Transverse colon (tissue), 4 donors: ENCODE data around the gene IL1R1.

Source experiments
- POLR2A ChIP-seq: fragments of 450-650 bp; IDR thresholded peaks from one replicate; pipeline ENCODE4 v1.6.1; 2016; ENCODE audit warnings: antibody characterized with exemption, mild to moderate bottlenecking, moderate library complexity
- POLR2AphosphoS5 ChIP-seq, 3 donors: sonication (generic); formaldehyde crosslinking; IDR thresholded peaks; one replicate each; pipeline ENCODE4 v1.6.1; 2016; ENCODE audit warnings: antibody characterized with exemption in 3 of 3
- TF ChIP-seq, protein P1 (sequence below), 5 experiments: fragments of 200-600 bp in 3 of 5; fragments of 450-650 bp in 2 of 5; sonication (generic) in 3 of 5; IDR thresholded peaks; 1 replicate in 2 of 5; 2 replicates in 3 of 5; pipeline ENCODE4 v1.5.1; 2016 to 2017; ENCODE audit warnings: antibody characterized with exemption in 5 of 5, inconsistent platforms in 3 of 5, mild to moderate bottlenecking in 2 of 5, moderate library complexity in 1 of 5

DNA sequence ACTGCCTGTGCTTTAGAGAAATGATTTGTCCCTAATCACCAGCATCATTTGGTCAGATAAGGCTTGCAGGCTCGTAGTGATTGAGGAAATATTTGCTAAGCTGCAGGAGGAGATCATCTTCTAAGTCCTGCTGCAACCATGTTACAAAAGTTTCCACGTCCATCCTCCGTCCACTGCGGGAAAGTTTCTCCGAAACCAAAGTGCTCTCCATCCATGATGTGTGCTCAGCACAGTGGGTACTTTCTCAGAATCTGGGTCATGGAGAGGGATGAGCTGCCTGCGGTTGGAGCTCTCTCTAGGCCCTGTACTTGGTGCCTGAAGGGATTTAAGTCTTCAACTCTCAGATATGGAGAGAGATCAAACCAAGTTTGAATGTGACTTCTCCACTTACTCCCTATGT is 83.6 kb downstream of the IL1R1 start:
- TF ChIP-seq, protein P1, sequence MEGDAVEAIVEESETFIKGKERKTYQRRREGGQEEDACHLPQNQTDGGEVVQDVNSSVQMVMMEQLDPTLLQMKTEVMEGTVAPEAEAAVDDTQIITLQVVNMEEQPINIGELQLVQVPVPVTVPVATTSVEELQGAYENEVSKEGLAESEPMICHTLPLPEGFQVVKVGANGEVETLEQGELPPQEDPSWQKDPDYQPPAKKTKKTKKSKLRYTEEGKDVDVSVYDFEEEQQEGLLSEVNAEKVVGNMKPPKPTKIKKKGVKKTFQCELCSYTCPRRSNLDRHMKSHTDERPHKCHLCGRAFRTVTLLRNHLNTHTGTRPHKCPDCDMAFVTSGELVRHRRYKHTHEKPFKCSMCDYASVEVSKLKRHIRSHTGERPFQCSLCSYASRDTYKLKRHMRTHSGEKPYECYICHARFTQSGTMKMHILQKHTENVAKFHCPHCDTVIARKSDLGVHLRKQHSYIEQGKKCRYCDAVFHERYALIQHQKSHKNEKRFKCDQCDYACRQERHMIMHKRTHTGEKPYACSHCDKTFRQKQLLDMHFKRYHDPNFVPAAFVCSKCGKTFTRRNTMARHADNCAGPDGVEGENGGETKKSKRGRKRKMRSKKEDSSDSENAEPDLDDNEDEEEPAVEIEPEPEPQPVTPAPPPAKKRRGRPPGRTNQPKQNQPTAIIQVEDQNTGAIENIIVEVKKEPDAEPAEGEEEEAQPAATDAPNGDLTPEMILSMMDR (IDR thresholded peaks at IDR 0.05): no peak
- no peak for TF ChIP-seq POLR2A
- no peak for TF ChIP-seq POLR2AphosphoS5 (IDR thresholded peaks at IDR 0.05)
